NB4 (cell line): ENCODE data around the gene CCL22.

Experiments
- MYC ChIP-seq: IDR thresholded peaks from 2 replicates; pipeline ENCODE4 v1.6.1; 2011; ENCODE audit warnings: low read depth, low read length
- POLR2A ChIP-seq: IDR thresholded peaks from 2 replicates; pipeline ENCODE4 v1.6.1; 2011; ENCODE audit warnings: mild to moderate bottlenecking; ENCODE audit not compliant: insufficient read length; ENCODE audit errors: extremely low read depth
- TF ChIP-seq, protein P1 (sequence below): IDR thresholded peaks from one replicate; pipeline ENCODE4 v1.5.1; 2012; ENCODE audit warnings: low read depth, low read length
- TF ChIP-seq, protein P2 (sequence below): IDR thresholded peaks from 2 replicates; pipeline ENCODE4 v1.6.1; 2011; ENCODE audit warnings: low read depth, low read length

GRCh38 chr16:57354311-57354710 lies 4.3 kb upstream of the CCL22 start:
- TF ChIP-seq, protein P1, sequence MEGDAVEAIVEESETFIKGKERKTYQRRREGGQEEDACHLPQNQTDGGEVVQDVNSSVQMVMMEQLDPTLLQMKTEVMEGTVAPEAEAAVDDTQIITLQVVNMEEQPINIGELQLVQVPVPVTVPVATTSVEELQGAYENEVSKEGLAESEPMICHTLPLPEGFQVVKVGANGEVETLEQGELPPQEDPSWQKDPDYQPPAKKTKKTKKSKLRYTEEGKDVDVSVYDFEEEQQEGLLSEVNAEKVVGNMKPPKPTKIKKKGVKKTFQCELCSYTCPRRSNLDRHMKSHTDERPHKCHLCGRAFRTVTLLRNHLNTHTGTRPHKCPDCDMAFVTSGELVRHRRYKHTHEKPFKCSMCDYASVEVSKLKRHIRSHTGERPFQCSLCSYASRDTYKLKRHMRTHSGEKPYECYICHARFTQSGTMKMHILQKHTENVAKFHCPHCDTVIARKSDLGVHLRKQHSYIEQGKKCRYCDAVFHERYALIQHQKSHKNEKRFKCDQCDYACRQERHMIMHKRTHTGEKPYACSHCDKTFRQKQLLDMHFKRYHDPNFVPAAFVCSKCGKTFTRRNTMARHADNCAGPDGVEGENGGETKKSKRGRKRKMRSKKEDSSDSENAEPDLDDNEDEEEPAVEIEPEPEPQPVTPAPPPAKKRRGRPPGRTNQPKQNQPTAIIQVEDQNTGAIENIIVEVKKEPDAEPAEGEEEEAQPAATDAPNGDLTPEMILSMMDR: no peak
- no peak for TF ChIP-seq POLR2A
- TF ChIP-seq, protein P2, sequence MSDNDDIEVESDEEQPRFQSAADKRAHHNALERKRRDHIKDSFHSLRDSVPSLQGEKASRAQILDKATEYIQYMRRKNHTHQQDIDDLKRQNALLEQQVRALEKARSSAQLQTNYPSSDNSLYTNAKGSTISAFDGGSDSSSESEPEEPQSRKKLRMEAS: no peak
- TF ChIP-seq MYC: no peak
